Kidney epithelial cell (primary cell): ENCODE data around the gene TRAPPC5. TPM values are rescaled to one million over a fixed set of nuclear protein-coding genes. Genes with fewer than 3 reads are reported as not detected.

Source experiments
- DNase-seq: peaks from one replicate; pipeline ENCODE4 v3.0.0-alpha.2; 2010; ENCODE audit warnings: low read depth
- H3K27me3 ChIP-seq: 2 replicates; pipeline ENCODE4 v1.6.0; 2011; ENCODE audit warnings: low read length; ENCODE audit not compliant: control insufficient read depth, insufficient read depth
- H3K36me3 ChIP-seq: 2 replicates; pipeline ENCODE4 v1.5.1; 2011; ENCODE audit warnings: low read length; ENCODE audit not compliant: control insufficient read depth, insufficient read depth
- H3K4me3 ChIP-seq: 2 replicates; pipeline ENCODE4 v1.5.1; 2011; ENCODE audit warnings: low read depth, mild to moderate bottlenecking, control low read depth, low read length
- CTCF ChIP-seq: IDR thresholded peaks from 2 replicates; pipeline ENCODE4 v1.5.1; 2011; ENCODE audit warnings: mild to moderate bottlenecking, moderate library complexity, low read length, control low read depth, inconsistent platforms; ENCODE audit not compliant: insufficient read depth, poor library complexity, severe bottlenecking
- total RNA-seq: library from RNA; depleted of rRNA; stranded (reverse); fragments of >200 nt; gene quantifications from 2 replicates; pipeline ENCODE4 v1.2.3, GENCODE V29; 2015

The TRAPPC5 gene
- total RNA-seq, 1 donor from 2014 or later, result 117 TPM

GRCh38 chr19:7731615-7732014 lies 51.0 kb downstream of the TRAPPC5 start:
- TF ChIP-seq CTCF, result no peak
- DNase-seq, result no peak
- Histone ChIP-seq H3K4me3 (no peak overlapping the region), H3K27me3 (peaks cover 45% of the 10 kb centered on the region), H3K36me3 (no peaks in the 10 kb centered on the region)

DNA sequence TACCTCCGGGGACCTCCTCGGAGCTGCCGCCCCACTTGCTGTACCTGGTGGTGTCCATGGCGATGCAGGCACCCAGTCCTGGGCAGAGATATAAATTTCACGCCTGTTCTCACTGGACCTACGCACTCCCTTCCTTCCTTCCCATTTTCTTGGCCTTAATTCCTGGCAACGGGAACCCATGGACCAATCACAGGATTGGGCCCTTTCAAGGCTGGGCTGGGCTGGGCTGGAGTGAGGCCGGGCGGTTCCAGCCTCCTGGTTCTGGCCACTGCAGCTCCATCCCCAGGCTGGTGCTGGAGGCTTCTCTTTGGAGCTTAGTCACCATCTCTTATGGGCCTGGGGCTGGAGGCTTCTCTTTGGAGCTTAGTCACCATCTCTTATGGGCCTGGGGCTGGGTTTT lies 51.4 kb downstream of the TRAPPC5 start, which contains the start of gene CLEC4G:
CLEC4G (minus strand) TSS at position 66 of the 400 bp plus-strand sequence; CDS start at position 58, 8 bp downstream.
- TF ChIP-seq CTCF, result no peak
- Histone ChIP-seq H3K4me3 (no peak within 1 kb of the TSS), H3K27me3 (peaks cover 45% of the 10 kb centered on the region), H3K36me3 (no peaks in the 10 kb centered on the region)
- DNase-seq, result no peak

DNA sequence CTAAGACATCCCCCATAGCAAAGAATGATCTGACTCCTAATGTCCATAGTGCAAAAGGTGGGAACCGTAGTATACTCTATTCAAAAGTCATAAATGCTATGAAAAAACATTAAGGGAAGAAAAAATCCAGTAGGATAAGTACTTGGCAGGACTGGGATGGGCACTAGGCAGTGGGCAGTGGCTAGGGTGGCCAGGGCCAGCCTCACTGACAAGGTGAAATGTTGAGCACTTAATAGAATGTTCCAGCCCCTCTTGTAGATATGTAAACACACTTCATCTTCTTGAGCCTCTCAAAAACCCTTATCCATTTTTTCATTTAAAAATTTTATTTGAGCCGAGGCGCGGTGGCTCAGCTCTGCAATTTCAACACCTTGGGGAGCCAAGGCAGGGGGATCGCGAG lies 52.7 kb downstream of the TRAPPC5 start:
- TF ChIP-seq CTCF, result no peak
- H3K4me3 ChIP-seq, result no peak overlapping the region
- no peaks in the 10 kb centered on the region for H3K36me3 ChIP-seq
- peaks cover 44% of the 10 kb centered on the region for H3K27me3 ChIP-seq
- DNase-seq, result no peak

GRCh38 chr19:7734220-7735203 lies 53.9 kb downstream of the TRAPPC5 start:
- DNase-seq, result no peak
- no peak for TF ChIP-seq CTCF
- Histone ChIP-seq H3K36me3 (no peaks in the 10 kb centered on the region), H3K4me3 (no peak overlapping the region), H3K27me3 (peaks cover 34% of the 10 kb centered on the region)

- DNase-seq, result no peak
- TF ChIP-seq CTCF, result no peak
These were observed 55.5 kb downstream of the TRAPPC5 start for GRCh38 chr19:7736148-7736547.

GRCh38 chr19:7737215-7737614 lies 56.6 kb downstream of the TRAPPC5 start:
- Histone ChIP-seq H3K36me3 (no peaks in the 10 kb centered on the region), H3K27me3 (peaks cover 9% of the 10 kb centered on the region), H3K4me3 (no peak overlapping the region)
- DNase-seq, result no peak
- TF ChIP-seq CTCF, result no peak

More at GRCh38 chr19:7736148-7736547, 55.5 kb downstream of the TRAPPC5 start:
- Histone ChIP-seq H3K4me3 (no peak overlapping the region), H3K36me3 (no peaks in the 10 kb centered on the region), H3K27me3 (peaks cover 19% of the 10 kb centered on the region)
